Measurements from ENCODE around the gene GGTLC3.
"Not testable (repeated sequence)": the region's sequence is repeated elsewhere in the genome, so short reads cannot be mapped to it uniquely, and the experiment has no call there.

The GGTLC3 gene

GRCh38 chr22:18512378-18512777 lies 5.6 kb downstream of the GGTLC3 start:
- DNase-seq, result not testable (repeated sequence)

GRCh38 chr22:18511327-18511726 lies 6.6 kb downstream of the GGTLC3 start:
- not testable (repeated sequence) for DNase-seq

- not testable (repeated sequence) for DNase-seq
These were observed 21.7 kb downstream of the GGTLC3 start for GRCh38 chr22:18496227-18496626.
